GM08714 (cell line): Measurements from ENCODE around the gene ASCL5.

Source experiments
- H3K4me3 ChIP-seq: fragments of 200-500 bp; sonication (Bioruptor generic); 2 replicates; pipeline ENCODE4 v1.5.1; 2014; ENCODE audit warnings: mild to moderate bottlenecking, low read length, inconsistent platforms
- ZNF274 ChIP-seq: IDR thresholded peaks from 2 replicates; pipeline ENCODE4 v1.6.1; 2012; ENCODE audit warnings: mild to moderate bottlenecking, low read depth, low read length

Gene ASCL5

GRCh38 chr1:201077736-201078135, 49.2 kb downstream of the ASCL5 start:
- H3K4me3 ChIP-seq, result no peak overlapping the region
- TF ChIP-seq ZNF274, result no peak

GRCh38 chr1:201077116-201077515, 49.9 kb downstream of the ASCL5 start:
- no peak overlapping the region for H3K4me3 ChIP-seq
- no peak for TF ChIP-seq ZNF274

- TF ChIP-seq ZNF274, result no peak
- H3K4me3 ChIP-seq, result no peak overlapping the region
These were observed 50.9 kb downstream of the ASCL5 start for GRCh38 chr1:201076092-201076491.

- H3K4me3 ChIP-seq, result no peak overlapping the region
- TF ChIP-seq ZNF274, result no peak
These were observed 53.0 kb downstream of the ASCL5 start for GRCh38 chr1:201074018-201074417.

GRCh38 chr1:201072922-201073321, 54.1 kb downstream of the ASCL5 start:
- no peak overlapping the region for H3K4me3 ChIP-seq
- TF ChIP-seq ZNF274, result no peak

GRCh38 chr1:201072149-201072548, 54.8 kb downstream of the ASCL5 start:
- no peak for TF ChIP-seq ZNF274

GRCh38 chr1:201069636-201070035, 57.3 kb downstream of the ASCL5 start:
- no peak for TF ChIP-seq ZNF274

More at GRCh38 chr1:201072149-201072548, 54.8 kb downstream of the ASCL5 start:
- H3K4me3 ChIP-seq, result no peak overlapping the region

GRCh38 chr1:201068976-201069375, 58.0 kb downstream of the ASCL5 start:
- no peak overlapping the region for H3K4me3 ChIP-seq
- TF ChIP-seq ZNF274, result no peak

More at GRCh38 chr1:201069636-201070035, 57.3 kb downstream of the ASCL5 start:
- no peak overlapping the region for H3K4me3 ChIP-seq

GRCh38 chr1:201066986-201067385, 60.0 kb downstream of the ASCL5 start:
- no peak for TF ChIP-seq ZNF274
- H3K4me3 ChIP-seq, result no peak overlapping the region

GRCh38 chr1:201065686-201066085, 61.3 kb downstream of the ASCL5 start:
- no peak overlapping the region for H3K4me3 ChIP-seq
- no peak for TF ChIP-seq ZNF274

GRCh38 chr1:201064806-201065205, 62.2 kb downstream of the ASCL5 start:
- no peak for TF ChIP-seq ZNF274
- H3K4me3 ChIP-seq, result no peak overlapping the region
